GM12875 (cell line): ENCODE results near the gene TTC12.

Experiments used
- H3K4me3 ChIP-seq: one replicate; pipeline ENCODE4 v1.5.1; 2011; ENCODE audit warnings: low read depth, low read length, control low read depth
- TF ChIP-seq, protein P1 (sequence below): IDR thresholded peaks from 2 replicates; pipeline ENCODE4 v1.5.1; 2011; ENCODE audit warnings: low read depth, mild to moderate bottlenecking, control low read depth, inconsistent platforms, low read length, moderate library complexity, borderline replicate concordance; ENCODE audit not compliant: insufficient read depth

TTC12 gene

DNA sequence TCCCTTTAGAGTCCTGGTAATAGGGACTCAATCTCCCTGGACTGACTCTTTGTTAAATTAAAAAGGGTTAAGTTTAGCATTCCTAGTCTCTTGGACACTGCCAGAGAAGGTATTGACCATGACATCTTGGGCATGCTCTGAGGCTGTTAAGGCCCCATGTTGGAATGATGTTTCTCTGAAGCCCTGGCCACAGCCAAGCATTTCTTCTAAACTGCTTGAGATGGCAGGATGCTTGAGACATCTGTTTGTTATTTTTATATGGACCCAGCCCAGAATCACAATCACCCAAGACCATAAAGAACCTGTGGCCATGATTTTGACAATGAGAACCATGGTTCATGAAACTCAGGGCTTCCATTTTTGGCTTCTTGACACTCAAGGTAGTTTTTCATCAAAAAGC lies 67.7 kb downstream of the TTC12 start:
- H3K4me3 ChIP-seq: no peak overlapping the region
- TF ChIP-seq, protein P1, sequence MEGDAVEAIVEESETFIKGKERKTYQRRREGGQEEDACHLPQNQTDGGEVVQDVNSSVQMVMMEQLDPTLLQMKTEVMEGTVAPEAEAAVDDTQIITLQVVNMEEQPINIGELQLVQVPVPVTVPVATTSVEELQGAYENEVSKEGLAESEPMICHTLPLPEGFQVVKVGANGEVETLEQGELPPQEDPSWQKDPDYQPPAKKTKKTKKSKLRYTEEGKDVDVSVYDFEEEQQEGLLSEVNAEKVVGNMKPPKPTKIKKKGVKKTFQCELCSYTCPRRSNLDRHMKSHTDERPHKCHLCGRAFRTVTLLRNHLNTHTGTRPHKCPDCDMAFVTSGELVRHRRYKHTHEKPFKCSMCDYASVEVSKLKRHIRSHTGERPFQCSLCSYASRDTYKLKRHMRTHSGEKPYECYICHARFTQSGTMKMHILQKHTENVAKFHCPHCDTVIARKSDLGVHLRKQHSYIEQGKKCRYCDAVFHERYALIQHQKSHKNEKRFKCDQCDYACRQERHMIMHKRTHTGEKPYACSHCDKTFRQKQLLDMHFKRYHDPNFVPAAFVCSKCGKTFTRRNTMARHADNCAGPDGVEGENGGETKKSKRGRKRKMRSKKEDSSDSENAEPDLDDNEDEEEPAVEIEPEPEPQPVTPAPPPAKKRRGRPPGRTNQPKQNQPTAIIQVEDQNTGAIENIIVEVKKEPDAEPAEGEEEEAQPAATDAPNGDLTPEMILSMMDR: no peak

DNA sequence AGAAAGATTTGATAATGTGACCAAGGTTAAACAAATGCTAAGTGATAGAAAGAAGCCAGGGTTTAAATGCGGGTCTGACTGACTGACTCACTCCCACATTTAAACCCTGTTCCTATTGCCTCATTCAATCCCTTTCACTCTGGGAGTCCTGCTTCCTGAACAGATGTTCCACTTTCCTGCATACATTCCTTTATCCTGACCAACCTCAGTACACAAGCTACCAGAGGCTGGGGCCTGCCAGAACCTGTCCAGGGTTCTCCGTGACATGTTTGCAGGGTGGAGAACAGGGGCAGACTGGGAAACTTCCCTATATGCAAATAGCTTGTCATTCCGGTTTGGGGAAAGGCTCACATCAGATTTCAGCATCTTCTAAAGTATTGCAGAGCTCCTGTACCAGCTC lies 70.2 kb downstream of the TTC12 start:
- H3K4me3 ChIP-seq: no peak overlapping the region
- TF ChIP-seq, protein P1: no peak

DNA sequence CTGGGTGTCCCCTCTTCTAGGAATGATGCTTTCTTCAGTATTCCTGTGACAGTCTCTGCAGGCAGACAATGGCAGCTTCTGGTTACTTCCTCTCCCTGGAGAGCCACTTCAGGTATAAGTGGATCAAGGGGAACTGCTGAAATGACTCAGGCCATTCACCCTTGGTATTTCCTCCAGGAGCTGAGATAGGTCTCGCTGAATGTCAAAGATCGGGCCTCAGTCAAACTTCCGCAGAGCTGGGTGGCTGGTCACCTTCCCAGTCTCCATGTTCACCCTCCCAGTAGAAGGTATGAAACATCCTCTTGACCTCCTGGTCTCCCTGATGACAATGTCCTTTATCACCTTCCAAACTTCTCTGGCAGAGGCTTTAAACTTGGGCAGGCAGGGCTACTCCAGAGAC lies 71.4 kb downstream of the TTC12 start:
- H3K4me3 ChIP-seq: no peak overlapping the region
- TF ChIP-seq, protein P1: no peak

DNA sequence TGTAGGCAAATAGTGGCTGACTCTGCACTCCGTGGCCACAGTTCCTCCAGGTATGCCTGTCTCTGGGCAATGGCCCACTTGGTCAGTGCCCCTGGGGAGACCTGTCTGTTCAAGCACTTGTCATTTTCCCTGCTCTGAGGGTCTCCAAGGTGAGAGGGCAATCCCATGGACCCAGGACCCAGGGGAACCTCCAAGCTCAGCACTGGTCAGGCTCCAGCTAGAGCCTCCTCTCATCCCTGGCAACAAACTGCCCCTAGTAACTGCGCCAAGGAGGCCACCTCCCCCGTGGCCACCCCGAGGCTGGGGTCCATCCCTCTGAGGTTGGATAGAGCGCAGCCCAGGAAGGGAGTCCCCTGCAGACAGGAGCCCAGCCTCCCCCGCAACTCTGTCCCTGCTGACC lies 72.5 kb downstream of the TTC12 start:
- H3K4me3 ChIP-seq: no peak overlapping the region
- TF ChIP-seq, protein P1: no peak

DNA sequence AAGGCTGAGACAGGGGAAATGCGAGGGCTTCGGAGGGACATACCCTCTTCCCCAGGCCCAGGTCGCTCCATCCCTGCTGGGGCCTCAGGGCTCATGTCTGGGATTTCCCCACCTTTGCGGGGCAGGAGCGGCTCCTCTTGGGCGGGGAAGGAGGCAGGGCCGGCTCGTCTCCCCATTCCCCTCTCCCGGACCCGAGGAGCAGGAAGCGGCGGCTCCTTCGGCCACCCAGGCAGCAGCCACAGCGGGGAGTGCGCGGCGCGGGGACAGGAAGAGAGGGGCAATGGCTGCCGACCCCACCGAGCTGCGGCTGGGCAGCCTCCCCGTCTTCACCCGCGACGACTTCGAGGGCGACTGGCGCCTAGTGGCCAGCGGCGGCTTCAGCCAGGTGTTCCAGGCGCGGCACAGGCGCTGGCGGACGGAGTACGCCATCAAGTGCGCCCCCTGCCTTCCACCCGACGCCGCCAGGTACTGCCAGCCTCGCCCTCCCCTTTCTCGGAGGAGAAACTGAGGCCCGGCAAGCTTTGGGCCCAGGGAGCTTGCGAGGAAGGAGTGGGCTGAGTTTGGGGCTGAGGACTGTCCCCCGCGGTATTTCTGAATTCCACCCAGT lies 73.3 kb downstream of the TTC12 start, which contains the start of gene ANKK1:
Gene ANKK1, plus strand, starts transcription at position 175 of the 607 bp plus-strand sequence. Its CDS starts 106 bp downstream, at position 281.
- no peak within 1 kb of the TSS for H3K4me3 ChIP-seq
- TF ChIP-seq, protein P1: no peak

DNA sequence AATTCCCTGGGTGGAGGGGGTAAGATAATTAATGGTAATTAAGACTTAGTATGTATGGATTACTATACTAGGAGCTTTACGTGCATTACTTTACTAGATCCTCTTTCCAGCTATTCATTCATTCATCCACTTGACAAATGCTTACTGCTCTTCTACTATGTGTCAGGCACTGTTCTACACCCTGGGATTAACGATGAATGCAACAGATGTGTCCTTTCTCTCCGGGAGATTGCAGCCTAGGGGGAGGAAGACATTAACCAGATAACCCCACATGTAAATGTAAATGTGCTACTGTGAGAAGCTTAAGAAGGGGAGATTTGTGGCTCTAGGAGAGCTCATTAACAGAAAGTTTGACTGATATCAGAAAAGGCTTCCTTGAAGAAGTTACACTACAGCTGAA lies 74.9 kb downstream of the TTC12 start:
- TF ChIP-seq, protein P1: no peak

DNA sequence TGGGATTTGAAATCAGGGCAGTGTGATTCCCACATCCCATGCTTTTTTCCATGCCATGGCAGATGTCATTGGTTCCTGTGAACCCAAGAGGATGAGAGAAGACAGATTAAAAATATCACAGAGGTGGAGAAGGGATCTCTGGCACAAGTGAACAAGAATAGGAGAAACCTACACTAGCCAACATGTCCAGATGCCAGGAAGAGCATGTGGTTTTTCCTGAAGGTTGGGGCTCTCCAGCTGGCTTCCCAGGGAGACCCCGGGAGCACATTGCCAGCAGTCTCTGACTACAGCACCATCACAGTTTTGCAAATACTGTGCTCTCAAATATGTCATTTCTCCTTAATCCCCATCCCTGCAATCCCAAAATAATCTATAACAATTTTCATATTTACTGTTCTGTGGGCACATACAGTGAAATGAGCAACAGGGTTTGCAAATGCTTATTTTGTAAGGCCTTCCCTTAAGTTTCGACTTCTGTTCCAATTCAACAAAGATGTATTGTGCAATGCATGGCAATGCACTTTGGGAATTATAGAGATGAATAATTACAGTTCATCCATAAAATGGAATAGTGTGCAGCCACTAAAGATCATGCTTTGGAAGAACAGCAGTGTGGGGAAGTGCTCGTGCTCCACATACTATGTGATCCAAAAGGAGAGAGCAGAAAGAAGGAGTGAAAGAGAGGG lies 78.0 kb downstream of the TTC12 start:
- TF ChIP-seq, protein P1: no peak
- no peak overlapping the region for H3K4me3 ChIP-seq

More for the DNA sequence above, 74.9 kb downstream of the TTC12 start:
- H3K4me3 ChIP-seq: no peak overlapping the region
